ENCODE data around the gene RBM15. TPM values are rescaled to one million over a fixed set of nuclear protein-coding genes. Genes with fewer than 3 reads are reported as not detected.

Gene RBM15
- total RNA-seq, 1 experiment from 2014 or later, result 32.1 TPM

DNA sequence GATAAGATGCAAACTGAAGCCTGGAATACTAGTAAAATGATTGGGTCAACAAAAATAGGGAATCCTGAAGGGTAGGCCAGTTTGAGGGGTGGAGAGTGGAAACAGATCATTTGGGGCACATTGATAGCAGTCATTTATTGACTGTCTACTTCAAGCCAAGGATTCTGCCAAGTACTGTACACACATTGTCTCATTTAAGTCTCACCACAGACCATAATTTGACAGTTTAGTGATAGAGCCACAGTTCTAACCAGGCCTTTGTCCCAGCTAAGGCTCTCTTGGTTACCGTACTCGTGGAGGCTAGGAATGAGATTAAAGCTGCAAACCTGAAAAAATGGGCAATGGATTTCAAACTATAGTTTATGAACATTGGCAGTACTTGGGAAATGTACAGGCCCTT is 11.2 kb downstream of the RBM15 start:
- intact Hi-C loops (cut with micrococcal nuclease; ENCODE audit: unreplicated experiment) (no loop called here), in situ Hi-C loops (cut with HindIII; ENCODE audit: low pct_unique_long_range_greater_than_20kb, low sequenced_read_pairs) (no loop called here)
- H3K4me1 ChIP-seq (ENCODE audit: control insufficient read depth, insufficient read depth, low read length), result peaks cover 24% of the 10 kb centered on the region; the same call in 1 of the 2 replicates
- H3K9me3 ChIP-seq (ENCODE audit: control insufficient read depth, insufficient read depth, low read depth, low read length), result no peaks in the 10 kb centered on the region
- ATAC-seq (no peak), DNase-seq (ENCODE audit: low read depth, low spot score) (no peak)
- H3K36me3 ChIP-seq (ENCODE audit: control insufficient read depth, insufficient read depth, low read length), result peaks cover 9% of the 10 kb centered on the region; the same call in 1 of the 2 replicates
- BruUV-seq (replicated peaks), result no TSS peak
- TF ChIP-seq, protein P1, sequence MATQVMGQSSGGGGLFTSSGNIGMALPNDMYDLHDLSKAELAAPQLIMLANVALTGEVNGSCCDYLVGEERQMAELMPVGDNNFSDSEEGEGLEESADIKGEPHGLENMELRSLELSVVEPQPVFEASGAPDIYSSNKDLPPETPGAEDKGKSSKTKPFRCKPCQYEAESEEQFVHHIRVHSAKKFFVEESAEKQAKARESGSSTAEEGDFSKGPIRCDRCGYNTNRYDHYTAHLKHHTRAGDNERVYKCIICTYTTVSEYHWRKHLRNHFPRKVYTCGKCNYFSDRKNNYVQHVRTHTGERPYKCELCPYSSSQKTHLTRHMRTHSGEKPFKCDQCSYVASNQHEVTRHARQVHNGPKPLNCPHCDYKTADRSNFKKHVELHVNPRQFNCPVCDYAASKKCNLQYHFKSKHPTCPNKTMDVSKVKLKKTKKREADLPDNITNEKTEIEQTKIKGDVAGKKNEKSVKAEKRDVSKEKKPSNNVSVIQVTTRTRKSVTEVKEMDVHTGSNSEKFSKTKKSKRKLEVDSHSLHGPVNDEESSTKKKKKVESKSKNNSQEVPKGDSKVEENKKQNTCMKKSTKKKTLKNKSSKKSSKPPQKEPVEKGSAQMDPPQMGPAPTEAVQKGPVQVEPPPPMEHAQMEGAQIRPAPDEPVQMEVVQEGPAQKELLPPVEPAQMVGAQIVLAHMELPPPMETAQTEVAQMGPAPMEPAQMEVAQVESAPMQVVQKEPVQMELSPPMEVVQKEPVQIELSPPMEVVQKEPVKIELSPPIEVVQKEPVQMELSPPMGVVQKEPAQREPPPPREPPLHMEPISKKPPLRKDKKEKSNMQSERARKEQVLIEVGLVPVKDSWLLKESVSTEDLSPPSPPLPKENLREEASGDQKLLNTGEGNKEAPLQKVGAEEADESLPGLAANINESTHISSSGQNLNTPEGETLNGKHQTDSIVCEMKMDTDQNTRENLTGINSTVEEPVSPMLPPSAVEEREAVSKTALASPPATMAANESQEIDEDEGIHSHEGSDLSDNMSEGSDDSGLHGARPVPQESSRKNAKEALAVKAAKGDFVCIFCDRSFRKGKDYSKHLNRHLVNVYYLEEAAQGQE (IDR thresholded peaks at IDR 0.05; ENCODE audit: insufficient read depth in 1 of 2, low read depth in 2 of 2, low read length in 1 of 2), result no peak
- TF ChIP-seq, protein P2, sequence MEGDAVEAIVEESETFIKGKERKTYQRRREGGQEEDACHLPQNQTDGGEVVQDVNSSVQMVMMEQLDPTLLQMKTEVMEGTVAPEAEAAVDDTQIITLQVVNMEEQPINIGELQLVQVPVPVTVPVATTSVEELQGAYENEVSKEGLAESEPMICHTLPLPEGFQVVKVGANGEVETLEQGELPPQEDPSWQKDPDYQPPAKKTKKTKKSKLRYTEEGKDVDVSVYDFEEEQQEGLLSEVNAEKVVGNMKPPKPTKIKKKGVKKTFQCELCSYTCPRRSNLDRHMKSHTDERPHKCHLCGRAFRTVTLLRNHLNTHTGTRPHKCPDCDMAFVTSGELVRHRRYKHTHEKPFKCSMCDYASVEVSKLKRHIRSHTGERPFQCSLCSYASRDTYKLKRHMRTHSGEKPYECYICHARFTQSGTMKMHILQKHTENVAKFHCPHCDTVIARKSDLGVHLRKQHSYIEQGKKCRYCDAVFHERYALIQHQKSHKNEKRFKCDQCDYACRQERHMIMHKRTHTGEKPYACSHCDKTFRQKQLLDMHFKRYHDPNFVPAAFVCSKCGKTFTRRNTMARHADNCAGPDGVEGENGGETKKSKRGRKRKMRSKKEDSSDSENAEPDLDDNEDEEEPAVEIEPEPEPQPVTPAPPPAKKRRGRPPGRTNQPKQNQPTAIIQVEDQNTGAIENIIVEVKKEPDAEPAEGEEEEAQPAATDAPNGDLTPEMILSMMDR (IDR thresholded peaks at IDR 0.05), result no peak
- TF ChIP-seq SIN3A (IDR thresholded peaks at IDR 0.05; ENCODE audit: borderline replicate concordance, insufficient read depth, low read depth, low read length) (no peak), TCF7L2 (IDR thresholded peaks at IDR 0.05; ENCODE audit: low read depth, low read length) (no peak), POLR2AphosphoS5 (IDR thresholded peaks at IDR 0.05; ENCODE audit: low read depth, low read length) (no peak)
- no peaks in the 10 kb centered on the region for H3K27me3 ChIP-seq (ENCODE audit: control insufficient read depth, insufficient read depth, low read length)
- no peak overlapping the region for H3K27ac ChIP-seq (ENCODE audit: low read length)
- POLR2A ChIA-PET, result interaction anchor here (0.6 kb wide), 1 partner anchor 21 kb away, joined by 3 read pairs; no protein-coding TSS in a partner anchor
- no peak overlapping the region for H3K4me3 ChIP-seq (ENCODE audit: low read depth in 2 of 2, low read length in 2 of 2)
- CTCF ChIA-PET, result no interaction called here

DNA sequence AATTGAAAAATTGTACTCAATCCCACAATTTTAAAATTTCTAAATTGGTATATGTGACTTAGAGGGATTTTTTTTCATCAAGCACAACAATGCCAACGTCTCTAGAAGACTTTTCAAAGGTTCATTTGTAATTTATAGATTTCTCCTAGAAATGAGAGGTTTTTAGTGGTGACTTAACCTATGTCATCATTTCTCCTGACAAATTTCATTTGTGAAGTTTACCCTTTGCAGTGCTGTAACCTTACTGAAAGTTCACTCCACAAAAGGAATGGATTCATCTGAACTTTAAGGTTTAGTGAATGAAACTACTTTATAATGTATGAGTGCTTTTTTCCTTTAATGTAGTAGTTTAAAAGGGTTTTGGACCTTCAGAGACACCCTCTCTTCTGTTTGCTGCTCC is 16.1 kb downstream of the RBM15 start:
- no peak for DNase-seq (ENCODE audit: low read depth, low spot score)
- intact Hi-C loops (cut with micrococcal nuclease; ENCODE audit: unreplicated experiment) (no loop called here), in situ Hi-C loops (cut with HindIII; ENCODE audit: low pct_unique_long_range_greater_than_20kb, low sequenced_read_pairs) (no loop called here)
- Histone ChIP-seq H3K36me3 (ENCODE audit: control insufficient read depth, insufficient read depth, low read length) (peaks cover 2% of the 10 kb centered on the region; the same call in 1 of the 2 replicates), H3K9me3 (ENCODE audit: control insufficient read depth, insufficient read depth, low read depth, low read length) (no peaks in the 10 kb centered on the region), H3K27me3 (ENCODE audit: control insufficient read depth, insufficient read depth, low read length) (no peaks in the 10 kb centered on the region), H3K4me3 (ENCODE audit: low read depth in 2 of 2, low read length in 2 of 2) (no peak overlapping the region), H3K27ac (ENCODE audit: low read length) (no peak overlapping the region), H3K4me1 (ENCODE audit: control insufficient read depth, insufficient read depth, low read length) (peaks cover 12% of the 10 kb centered on the region)
- CTCF ChIA-PET, result no interaction called here
- BruUV-seq (replicated peaks), result no TSS peak
- TF ChIP-seq, protein P1 (IDR thresholded peaks at IDR 0.05; ENCODE audit: insufficient read depth in 1 of 2, low read depth in 2 of 2, low read length in 1 of 2), result no peak
- no peak for TF ChIP-seq SIN3A (IDR thresholded peaks at IDR 0.05; ENCODE audit: borderline replicate concordance, insufficient read depth, low read depth, low read length)
- no peak for TF ChIP-seq POLR2AphosphoS5 (IDR thresholded peaks at IDR 0.05; ENCODE audit: low read depth, low read length)
- TF ChIP-seq, protein P2 (IDR thresholded peaks at IDR 0.05), result no peak
- TF ChIP-seq TCF7L2 (IDR thresholded peaks at IDR 0.05; ENCODE audit: low read depth, low read length), result no peak
- ATAC-seq, result no peak
- POLR2A ChIA-PET, result no interaction called here
